ENCODE measurements around the gene SLC22A12.

GRCh38 chr11:64598797-64599697, 8.0 kb downstream of the SLC22A12 start:
- TF ChIP-seq CTCF (IDR thresholded peaks at IDR 0.05): no peak
- TF ChIP-seq POLR2A (IDR thresholded peaks at IDR 0.05): no peak
